Activated naive CD4-positive, alpha-beta T cell treated with Interleukin-2 at 50 U/mL for 16 hours (primary cell): ENCODE data around the gene HSD17B13.

ENCODE experiments used
- DNase-seq: peaks from one replicate; pipeline ENCODE4 v3.0.0-alpha.2; 2020

Gene HSD17B13

DNA sequence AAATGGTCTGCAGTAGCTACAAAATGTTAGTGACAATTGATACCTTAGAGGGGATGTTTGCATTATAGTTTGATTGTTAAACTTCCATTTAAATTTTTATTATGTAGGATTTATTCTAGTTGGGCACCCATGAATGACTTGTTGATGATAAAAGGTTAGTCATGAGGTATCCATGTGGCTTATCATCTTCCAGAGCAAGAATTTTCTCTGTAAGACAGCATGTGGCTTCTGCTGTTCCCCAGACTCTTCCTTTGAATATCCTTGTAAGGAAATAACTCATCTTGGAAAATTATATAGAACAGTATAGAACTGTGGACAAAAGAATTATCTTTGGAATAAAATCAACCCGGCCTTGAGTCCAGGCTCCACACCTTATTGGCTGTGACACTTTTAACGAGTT is 62.2 kb downstream of the HSD17B13 start:
- DNase-seq = no peak

DNA sequence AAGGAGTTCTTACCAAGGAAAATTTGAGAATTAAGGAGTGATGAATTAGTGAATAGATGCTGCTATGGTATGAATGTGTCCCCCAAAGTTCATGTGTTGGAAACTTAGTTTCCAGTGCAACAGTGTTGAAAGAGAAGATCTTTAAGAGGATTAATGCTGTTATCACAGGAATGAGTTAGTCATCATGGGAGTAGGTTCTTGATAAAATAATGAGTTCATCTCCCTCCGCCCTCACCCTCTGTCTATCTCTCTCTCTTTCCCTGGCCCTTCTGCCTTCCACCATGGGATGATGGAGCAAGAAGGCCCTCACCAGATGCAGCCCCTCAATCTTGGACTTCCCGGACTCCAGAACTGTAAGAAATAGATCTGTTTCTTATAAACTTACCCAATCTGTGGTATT is 64.0 kb downstream of the HSD17B13 start:
- no peak for DNase-seq

DNA sequence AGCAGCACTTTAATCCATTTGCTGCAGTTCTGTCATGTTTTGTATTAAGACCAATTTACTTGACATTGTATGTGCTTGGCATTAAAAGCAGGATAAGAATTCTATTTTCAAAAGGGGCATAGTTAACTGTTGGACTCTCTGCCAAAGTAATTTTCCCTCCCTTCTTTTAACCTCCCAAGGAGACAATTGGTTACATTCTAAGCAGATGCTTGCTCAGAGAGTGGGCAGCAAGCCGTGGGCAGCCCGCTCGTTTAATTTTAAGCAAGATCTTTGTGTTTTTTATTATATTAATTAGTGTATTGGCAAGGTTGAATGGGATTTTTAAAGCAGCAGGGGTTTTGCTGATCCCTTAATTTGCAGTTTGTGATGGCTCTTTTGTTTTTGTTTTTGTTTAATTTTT is 65.2 kb downstream of the HSD17B13 start:
- DNase-seq = no peak

DNA sequence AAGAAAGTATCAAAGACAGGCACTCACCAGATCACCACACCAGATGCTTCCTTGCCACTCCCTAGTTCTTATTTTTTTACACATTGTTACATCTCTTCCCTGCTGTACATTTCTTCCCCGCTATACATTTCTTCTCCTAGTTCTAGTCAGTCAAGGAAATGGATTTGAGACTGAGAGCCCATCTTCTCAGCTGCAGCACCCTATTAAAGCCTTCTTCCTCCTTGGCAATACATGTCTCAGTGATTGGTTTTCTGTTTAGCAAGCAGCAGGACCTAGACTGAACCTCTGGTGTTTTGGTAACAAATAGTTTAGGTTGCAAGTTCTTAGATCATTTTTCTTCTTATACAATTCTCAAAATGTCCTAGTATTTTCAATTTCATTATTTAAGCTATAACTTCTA is 66.9 kb downstream of the HSD17B13 start:
- DNase-seq = no peak
